GM20000 (cell line): ENCODE data around the gene SNED1.
"Not testable (repeated sequence)": the region's sequence is repeated elsewhere in the genome, so short reads cannot be mapped to it uniquely, and the experiment has no call there.

Source experiments
- DNase-seq: peaks from one replicate; pipeline ENCODE4 v3.0.0; 2012; ENCODE audit warnings: low spot score
- CTCF ChIP-seq: IDR thresholded peaks from 2 replicates; pipeline ENCODE4 v1.5.1; 2012; ENCODE audit warnings: mild to moderate bottlenecking, control low read depth; ENCODE audit errors: extremely low read depth, missing control alignments

The SNED1 gene

GRCh38 chr2:240970816-240971215, 27.6 kb upstream of the SNED1 start:
- DNase-seq: no peak
- no peak for TF ChIP-seq CTCF

GRCh38 chr2:240972201-240972600, 26.2 kb upstream of the SNED1 start:
- TF ChIP-seq CTCF: no peak
- DNase-seq: no peak

- no peak for TF ChIP-seq CTCF
- DNase-seq: no peak
Measured at GRCh38 chr2:240972636-240973521, 25.5 kb upstream of the SNED1 start.

GRCh38 chr2:240974771-240975572, 23.4 kb upstream of the SNED1 start:
- DNase-seq: no peak
- TF ChIP-seq CTCF: no peak

GRCh38 chr2:240975903-240976302, 22.5 kb upstream of the SNED1 start:
- DNase-seq: not testable (repeated sequence)

GRCh38 chr2:240981280-240981679, 17.1 kb upstream of the SNED1 start:
- no peak for DNase-seq
- TF ChIP-seq CTCF: no peak

GRCh38 chr2:240981871-240982800, 16.3 kb upstream of the SNED1 start:
- TF ChIP-seq CTCF: no peak
- no peak for DNase-seq
